ENCODE data around the gene FOXO3. TPM values are rescaled to one million over a fixed set of nuclear protein-coding genes. Genes with fewer than 3 reads are reported as not detected.
A peak's percentile ranks its signal among the peaks of the same experiment; 100 is the strongest.

FOXO3 gene
- total and polyA plus RNA-seq, 5 donors from 2014 or later = 16.9 to 24.2 (median 23.3) TPM

DNA sequence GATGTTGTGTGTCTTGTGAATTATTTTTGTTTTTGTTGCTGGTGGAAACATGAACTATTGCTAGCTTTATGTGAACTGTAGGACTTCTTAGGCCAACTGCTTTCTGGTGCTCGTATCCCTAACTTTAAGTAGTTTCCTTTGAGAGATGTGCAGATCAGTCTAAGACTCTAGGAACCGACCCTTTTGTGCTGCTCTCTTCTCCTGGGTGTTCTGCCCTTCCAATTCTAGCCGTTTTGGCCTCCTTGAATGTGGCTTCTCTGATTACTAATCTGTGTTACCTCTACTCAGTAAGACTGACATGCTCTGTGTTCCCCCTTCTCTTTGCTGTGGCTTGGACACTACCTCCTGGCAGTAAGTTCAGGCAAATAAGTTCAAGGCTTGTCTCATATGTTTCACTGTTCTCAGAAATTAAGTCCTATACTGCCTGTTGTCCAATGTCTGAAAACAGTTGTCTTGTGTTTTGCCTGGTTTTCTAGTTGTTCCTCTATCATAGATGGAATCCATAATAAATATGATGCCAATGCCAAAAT lies 58.0 kb downstream of the FOXO3 start:
- no peak for DNase-seq
- no peak for ATAC-seq (ENCODE audit: low read depth in 2 of 2)
- H3K4me1 Mint-ChIP-seq = peaks cover 47 to 78% (median 52%) of the 10 kb centered on the region in 4 donors
- H3K27me3 Mint-ChIP-seq = no peaks in the 10 kb centered on the region
- no peaks in the 10 kb centered on the region for H3K27me3 ChIP-seq (ENCODE audit: control insufficient read depth, insufficient read depth, low read length)
- no peak overlapping the region for H3K27ac ChIP-seq (ENCODE audit: insufficient read depth, low read length, poor library complexity, severe bottlenecking)
- H3K4me3 Mint-ChIP-seq = peak overlapping the region in 1 of 4 donors; percentile 12
- peaks cover 0 to 1% (median 0%) of the 10 kb centered on the region in 7 donors for H3K9me3 Mint-ChIP-seq
- peaks cover 8% of the 10 kb centered on the region for H3K4me1 ChIP-seq (ENCODE audit: control insufficient read depth, insufficient read depth, low read length, poor library complexity, severe bottlenecking)
- H3K4me3 ChIP-seq (ENCODE audit: low read depth, low read length) = no peak overlapping the region
- H3K9me3 ChIP-seq (ENCODE audit: control insufficient read depth in 2 of 2, low read length in 2 of 2) = no peaks in the 10 kb centered on the region
- no peaks in the 10 kb centered on the region for H3K36me3 ChIP-seq (ENCODE audit: control insufficient read depth, insufficient read depth, low read length)
- peaks cover 17% of the 10 kb centered on the region for H3K36me3 Mint-ChIP-seq
- H3K27ac Mint-ChIP-seq = peak overlapping the region in 1 of 3 donors; percentile 3

DNA sequence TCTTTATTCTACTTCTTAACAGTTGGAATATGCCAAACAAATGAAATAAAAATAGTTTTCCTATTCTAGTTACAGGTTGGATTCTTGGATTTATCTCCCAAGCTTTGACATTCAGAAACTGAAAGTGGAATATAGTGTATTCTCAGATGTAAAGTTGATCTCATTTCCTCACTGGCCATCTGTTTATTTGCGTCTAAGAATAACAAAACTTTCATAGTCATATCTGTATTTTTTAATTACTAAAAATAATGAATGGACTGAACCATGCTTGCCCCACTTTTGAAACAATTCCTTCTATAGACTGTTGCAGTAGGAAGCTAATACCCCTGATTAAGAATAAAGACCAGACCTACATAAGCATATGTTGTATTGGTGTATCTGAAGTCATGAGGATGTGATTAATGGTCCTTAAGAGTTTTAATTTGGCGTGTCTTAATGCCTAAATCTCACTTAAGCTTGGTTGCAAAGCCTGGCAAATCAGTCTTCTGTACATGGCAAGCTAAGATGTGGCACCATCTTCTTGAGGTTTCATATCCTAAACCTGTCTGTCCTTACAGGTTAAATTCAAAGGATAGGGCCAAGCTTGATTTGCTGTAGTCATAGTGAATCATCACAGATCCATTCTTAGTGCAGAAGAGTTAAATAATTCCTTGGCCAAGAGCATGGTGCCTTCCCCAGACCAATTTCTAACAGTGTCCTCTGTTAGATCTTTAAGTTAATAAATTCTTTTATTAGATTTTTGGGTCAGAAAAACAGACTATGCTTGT lies 58.9 kb downstream of the FOXO3 start:
- H3K4me3 ChIP-seq (ENCODE audit: low read depth, low read length) = peak overlapping the region; percentile 43
- Mint-ChIP-seq H3K27me3 (no peaks in the 10 kb centered on the region), H3K9me3 (no peaks in the 10 kb centered on the region), H3K4me1 (peaks cover 44 to 75% (median 47%) of the 10 kb centered on the region in 4 donors), H3K36me3 (peaks cover 17% of the 10 kb centered on the region), H3K4me3 (no peak overlapping the region), H3K27ac (no peak overlapping the region)
- ATAC-seq (ENCODE audit: low read depth in 2 of 2) (no peak), DNase-seq (no peak)
- no peaks in the 10 kb centered on the region for H3K9me3 ChIP-seq (ENCODE audit: control insufficient read depth in 2 of 2, low read length in 2 of 2)
- H3K27me3 ChIP-seq (ENCODE audit: control insufficient read depth, insufficient read depth, low read length) = no peaks in the 10 kb centered on the region
- no peaks in the 10 kb centered on the region for H3K36me3 ChIP-seq (ENCODE audit: control insufficient read depth, insufficient read depth, low read length)
- no peak overlapping the region for H3K27ac ChIP-seq (ENCODE audit: insufficient read depth, low read length, poor library complexity, severe bottlenecking)
- H3K4me1 ChIP-seq (ENCODE audit: control insufficient read depth, insufficient read depth, low read length, poor library complexity, severe bottlenecking) = peaks cover 8% of the 10 kb centered on the region

DNA sequence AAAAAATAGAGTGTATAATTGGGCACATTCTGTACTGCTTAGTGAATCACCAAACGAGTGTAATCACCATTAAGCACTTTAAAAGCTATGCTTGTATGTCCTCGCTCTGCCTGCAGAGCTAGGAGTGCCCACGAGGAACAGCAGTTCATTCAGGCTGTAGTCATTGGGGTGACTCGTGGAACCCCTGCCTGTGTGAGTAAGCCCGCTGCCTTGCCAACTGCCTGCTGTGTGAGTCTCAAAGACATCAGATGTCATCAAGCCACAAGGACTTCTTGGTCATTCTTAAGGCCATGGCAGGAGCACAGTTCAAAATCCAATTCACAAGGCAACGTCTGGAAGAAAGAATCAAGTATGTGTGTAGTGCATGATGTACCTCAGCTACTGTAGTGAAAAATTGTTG lies 60.4 kb downstream of the FOXO3 start:
- Histone ChIP-seq H3K4me1 (ENCODE audit: control insufficient read depth, insufficient read depth, low read length, poor library complexity, severe bottlenecking) (peaks cover 8% of the 10 kb centered on the region), H3K4me3 (ENCODE audit: low read depth, low read length) (no peak overlapping the region), H3K27ac (ENCODE audit: insufficient read depth, low read length, poor library complexity, severe bottlenecking) (no peak overlapping the region), H3K9me3 (ENCODE audit: control insufficient read depth in 2 of 2, low read length in 2 of 2) (no peaks in the 10 kb centered on the region), H3K36me3 (ENCODE audit: control insufficient read depth, insufficient read depth, low read length) (no peaks in the 10 kb centered on the region), H3K27me3 (ENCODE audit: control insufficient read depth, insufficient read depth, low read length) (no peaks in the 10 kb centered on the region)
- no peak for DNase-seq
- no peaks in the 10 kb centered on the region for H3K9me3 Mint-ChIP-seq
- H3K36me3 Mint-ChIP-seq = peaks cover 17% of the 10 kb centered on the region
- no peaks in the 10 kb centered on the region for H3K27me3 Mint-ChIP-seq
- H3K4me3 Mint-ChIP-seq = no peak overlapping the region
- no peak overlapping the region for H3K27ac Mint-ChIP-seq
- no peak for ATAC-seq (ENCODE audit: low read depth in 2 of 2)
- H3K4me1 Mint-ChIP-seq = peaks cover 38 to 79% (median 44%) of the 10 kb centered on the region in 4 donors

DNA sequence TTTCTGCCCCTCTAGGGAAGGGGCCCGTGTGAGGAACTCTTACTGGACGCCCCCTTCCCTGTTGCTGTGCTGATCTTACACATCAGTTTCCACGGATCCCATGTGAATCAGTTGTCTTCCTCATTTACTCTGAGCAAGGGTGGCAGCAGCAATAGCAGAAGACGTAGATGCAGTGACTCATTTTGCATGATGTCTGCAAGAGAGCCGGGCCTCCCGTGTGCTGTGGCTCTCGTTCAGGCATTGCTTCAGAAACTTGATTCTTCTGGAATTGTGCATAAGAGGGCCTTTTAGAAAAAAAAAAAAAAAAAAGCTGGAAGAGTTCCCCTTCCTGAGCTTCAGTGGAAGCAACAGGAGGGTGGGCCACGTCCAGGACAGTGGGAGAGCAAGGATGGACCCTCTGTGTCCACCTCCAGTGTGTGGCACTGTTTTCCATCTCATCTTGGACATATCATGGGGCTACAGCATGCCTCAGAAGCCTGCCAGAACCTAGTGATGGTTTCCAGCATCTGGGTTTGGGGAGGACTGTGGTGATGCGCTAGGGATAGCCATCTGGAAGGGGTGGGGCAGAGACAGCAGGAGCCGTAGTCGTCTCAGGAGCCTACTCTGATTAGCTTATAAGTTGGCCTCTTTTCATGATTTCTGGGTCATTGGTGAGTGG lies 62.1 kb downstream of the FOXO3 start:
- DNase-seq = no peak
- H3K27me3 Mint-ChIP-seq = no peaks in the 10 kb centered on the region
- peak overlapping the region in 1 of 4 donors; percentile 27 for H3K4me3 Mint-ChIP-seq
- H3K27ac Mint-ChIP-seq = peak overlapping the region in 2 of 3 donors; percentile 17 to 50
- H3K4me1 ChIP-seq (ENCODE audit: control insufficient read depth, insufficient read depth, low read length, poor library complexity, severe bottlenecking) = peaks cover 14% of the 10 kb centered on the region
- peaks cover 34 to 87% (median 52%) of the 10 kb centered on the region in 4 donors for H3K4me1 Mint-ChIP-seq
- H3K4me3 ChIP-seq (ENCODE audit: low read depth, low read length) = no peak overlapping the region
- no peak overlapping the region for H3K27ac ChIP-seq (ENCODE audit: insufficient read depth, low read length, poor library complexity, severe bottlenecking)
- no peak for ATAC-seq (ENCODE audit: low read depth in 2 of 2)
- H3K36me3 ChIP-seq (ENCODE audit: control insufficient read depth, insufficient read depth, low read length) = no peaks in the 10 kb centered on the region
- no peaks in the 10 kb centered on the region for H3K27me3 ChIP-seq (ENCODE audit: control insufficient read depth, insufficient read depth, low read length)
- no peaks in the 10 kb centered on the region for H3K9me3 Mint-ChIP-seq
- no peaks in the 10 kb centered on the region for H3K9me3 ChIP-seq (ENCODE audit: control insufficient read depth in 2 of 2, low read length in 2 of 2)
- peaks cover 17% of the 10 kb centered on the region for H3K36me3 Mint-ChIP-seq

DNA sequence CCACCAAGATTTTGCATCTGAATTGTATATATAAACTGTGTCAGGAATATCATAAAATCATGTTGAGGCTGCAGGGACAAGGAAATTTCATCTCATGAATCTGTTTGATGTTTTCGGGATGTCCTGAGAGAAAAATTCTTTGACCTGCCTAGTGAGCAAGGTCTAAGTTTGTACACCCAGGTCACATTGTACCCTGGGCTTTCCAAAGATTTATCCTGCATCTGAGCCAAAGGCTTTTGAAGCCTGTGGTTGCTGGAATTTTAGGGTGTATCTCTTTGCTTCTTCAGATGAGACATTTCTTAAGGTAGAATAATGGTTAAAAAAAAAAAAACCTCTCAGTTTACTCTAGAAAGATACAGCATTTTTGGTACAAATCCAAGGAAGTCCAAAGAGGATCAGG lies 63.3 kb downstream of the FOXO3 start:
- peaks cover 9% of the 10 kb centered on the region for H3K36me3 Mint-ChIP-seq
- DNase-seq = no peak
- H3K27ac Mint-ChIP-seq = no peak overlapping the region
- H3K4me3 Mint-ChIP-seq = no peak overlapping the region
- H3K9me3 ChIP-seq (ENCODE audit: control insufficient read depth in 2 of 2, low read length in 2 of 2) = no peaks in the 10 kb centered on the region
- H3K27ac ChIP-seq (ENCODE audit: insufficient read depth, low read length, poor library complexity, severe bottlenecking) = no peak overlapping the region
- no peaks in the 10 kb centered on the region for H3K36me3 ChIP-seq (ENCODE audit: control insufficient read depth, insufficient read depth, low read length)
- H3K4me1 ChIP-seq (ENCODE audit: control insufficient read depth, insufficient read depth, low read length, poor library complexity, severe bottlenecking) = peaks cover 18% of the 10 kb centered on the region
- no peaks in the 10 kb centered on the region for H3K9me3 Mint-ChIP-seq
- H3K27me3 ChIP-seq (ENCODE audit: control insufficient read depth, insufficient read depth, low read length) = no peaks in the 10 kb centered on the region
- H3K4me1 Mint-ChIP-seq = peaks cover 31 to 87% (median 51%) of the 10 kb centered on the region in 4 donors
- no peak overlapping the region for H3K4me3 ChIP-seq (ENCODE audit: low read depth, low read length)
- ATAC-seq (ENCODE audit: low read depth in 2 of 2) = no peak
- H3K27me3 Mint-ChIP-seq = no peaks in the 10 kb centered on the region

DNA sequence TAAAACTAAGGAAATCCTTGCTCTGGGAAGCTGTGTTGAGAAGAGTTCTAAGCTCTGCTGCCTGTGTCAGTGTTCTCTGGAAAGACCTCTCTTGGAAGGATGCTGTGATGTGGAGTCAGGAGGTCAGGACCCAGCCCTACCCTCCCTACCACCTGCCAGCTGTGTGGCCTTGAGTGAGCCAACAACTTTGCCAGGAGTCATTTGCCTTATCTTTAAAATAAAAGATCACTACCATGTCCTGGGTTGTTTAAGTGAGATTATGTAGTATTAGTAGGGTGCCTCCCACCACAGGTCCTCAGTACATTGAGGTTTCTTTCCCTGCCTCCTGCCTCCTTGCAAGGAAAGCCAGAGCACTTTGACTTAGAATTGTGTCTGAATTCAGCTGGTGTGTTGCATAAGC lies 64.9 kb downstream of the FOXO3 start:
- Mint-ChIP-seq H3K27ac (no peak overlapping the region), H3K9me3 (no peaks in the 10 kb centered on the region)
- ATAC-seq (ENCODE audit: low read depth in 2 of 2) = no peak

DNA sequence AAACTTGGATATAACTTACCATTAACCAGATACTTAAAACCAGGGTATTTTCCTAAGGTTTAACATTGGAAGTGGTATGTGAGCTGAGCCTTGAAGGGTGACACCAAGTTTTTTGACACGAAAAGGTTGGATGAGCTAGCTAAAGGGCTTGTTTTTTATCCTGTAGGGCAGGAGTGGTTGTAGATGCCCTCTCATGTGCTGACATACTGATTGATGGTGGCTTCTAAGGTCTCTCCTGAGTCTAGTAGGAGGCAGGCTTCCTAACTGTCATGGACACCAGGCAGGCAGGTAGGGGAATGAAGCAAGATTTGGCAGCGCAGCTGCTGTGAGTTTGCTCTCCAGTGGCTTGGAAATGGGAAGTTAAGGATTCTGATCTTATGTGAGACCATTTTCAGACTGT lies 66.1 kb downstream of the FOXO3 start:
- no peak for ATAC-seq (ENCODE audit: low read depth in 2 of 2)
- peaks cover 15% of the 10 kb centered on the region for H3K4me1 ChIP-seq (ENCODE audit: control insufficient read depth, insufficient read depth, low read length, poor library complexity, severe bottlenecking)

More for the DNA sequence above, 64.9 kb downstream of the FOXO3 start:
- no peaks in the 10 kb centered on the region for H3K9me3 ChIP-seq (ENCODE audit: control insufficient read depth in 2 of 2, low read length in 2 of 2)
- no peak overlapping the region for H3K4me3 ChIP-seq (ENCODE audit: low read depth, low read length)
- no peak overlapping the region for H3K4me3 Mint-ChIP-seq
- no peak overlapping the region for H3K27ac ChIP-seq (ENCODE audit: insufficient read depth, low read length, poor library complexity, severe bottlenecking)
- H3K4me1 Mint-ChIP-seq = peaks cover 31 to 87% (median 53%) of the 10 kb centered on the region in 4 donors
- peaks cover 15% of the 10 kb centered on the region for H3K4me1 ChIP-seq (ENCODE audit: control insufficient read depth, insufficient read depth, low read length, poor library complexity, severe bottlenecking)
- no peaks in the 10 kb centered on the region for H3K27me3 Mint-ChIP-seq
- H3K27me3 ChIP-seq (ENCODE audit: control insufficient read depth, insufficient read depth, low read length) = no peaks in the 10 kb centered on the region
- DNase-seq = no peak
- H3K36me3 Mint-ChIP-seq = peaks cover 9% of the 10 kb centered on the region
- no peaks in the 10 kb centered on the region for H3K36me3 ChIP-seq (ENCODE audit: control insufficient read depth, insufficient read depth, low read length)

More for the DNA sequence above, 66.1 kb downstream of the FOXO3 start:
- Mint-ChIP-seq H3K27me3 (no peaks in the 10 kb centered on the region), H3K4me3 (no peak overlapping the region), H3K4me1 (peaks cover 29 to 90% (median 58%) of the 10 kb centered on the region in 4 donors), H3K9me3 (no peaks in the 10 kb centered on the region), H3K36me3 (peaks cover 6% of the 10 kb centered on the region), H3K27ac (peak overlapping the region in 2 of 3 donors; percentile 49 to 80)
- Histone ChIP-seq H3K27ac (ENCODE audit: insufficient read depth, low read length, poor library complexity, severe bottlenecking) (no peak overlapping the region), H3K4me3 (ENCODE audit: low read depth, low read length) (no peak overlapping the region), H3K27me3 (ENCODE audit: control insufficient read depth, insufficient read depth, low read length) (no peaks in the 10 kb centered on the region), H3K36me3 (ENCODE audit: control insufficient read depth, insufficient read depth, low read length) (no peaks in the 10 kb centered on the region), H3K9me3 (ENCODE audit: control insufficient read depth in 2 of 2, low read length in 2 of 2) (no peaks in the 10 kb centered on the region)
- no peak for DNase-seq
